ENCODE measurements around the gene OR10H4.
"Not testable (repeated sequence)": the region's sequence is repeated elsewhere in the genome, so short reads cannot be mapped to it uniquely, and the experiment has no call there.

The OR10H4 gene, protein sequence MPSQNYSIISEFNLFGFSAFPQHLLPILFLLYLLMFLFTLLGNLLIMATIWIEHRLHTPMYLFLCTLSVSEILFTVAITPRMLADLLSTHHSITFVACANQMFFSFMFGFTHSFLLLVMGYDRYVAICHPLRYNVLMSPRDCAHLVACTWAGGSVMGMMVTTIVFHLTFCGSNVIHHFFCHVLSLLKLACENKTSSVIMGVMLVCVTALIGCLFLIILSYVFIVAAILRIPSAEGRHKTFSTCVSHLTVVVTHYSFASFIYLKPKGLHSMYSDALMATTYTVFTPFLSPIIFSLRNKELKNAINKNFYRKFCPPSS

DNA sequence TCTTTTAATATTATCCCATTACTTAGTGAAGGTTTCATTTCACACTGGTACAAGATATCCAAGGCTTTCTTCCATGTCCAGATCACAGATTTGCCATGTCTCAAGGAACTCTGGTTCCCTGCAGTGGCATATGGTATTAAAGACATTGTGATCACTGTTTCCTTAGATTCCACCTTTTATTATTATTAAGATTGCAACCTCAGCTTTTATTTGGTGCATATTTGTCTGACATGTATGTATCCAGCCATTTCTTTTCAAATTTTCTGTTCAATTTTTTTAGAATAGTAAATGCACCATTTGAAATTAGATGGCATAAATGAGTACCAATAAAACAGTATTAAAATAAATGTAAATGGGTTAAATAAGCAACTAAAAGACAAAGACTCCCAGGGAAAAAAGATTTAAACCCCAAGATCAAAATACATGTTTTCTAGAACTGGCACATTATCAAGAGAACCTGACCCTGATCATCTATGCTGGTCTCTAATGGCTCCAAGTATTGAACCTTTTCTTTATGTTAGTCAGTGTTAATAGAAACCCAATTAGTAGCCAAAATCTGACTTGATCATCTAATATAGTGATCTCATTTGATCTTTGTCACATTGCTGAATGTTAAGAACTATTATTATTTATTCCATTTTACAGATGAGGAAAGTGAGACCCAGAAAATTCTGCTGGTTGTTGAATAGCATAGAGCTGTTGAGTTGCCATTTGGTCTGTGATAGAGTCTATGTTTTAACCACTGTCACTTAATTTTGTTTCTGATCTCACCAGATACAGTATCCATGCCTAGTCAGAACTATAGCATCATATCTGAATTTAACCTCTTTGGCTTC, at the start of gene OR10H4:
OR10H4 (plus strand) TSS at position 786 of the 836 bp plus-strand sequence; CDS start at position 786, 0 bp downstream.
- no peak for ATAC-seq
- TF ChIP-seq ZFP30 (CRISPR knock-in tag; IDR thresholded peaks at IDR 0.05): no peak
- TF ChIP-seq CSRNP3 (CRISPR knock-in tag; IDR thresholded peaks at IDR 0.05): no peak
- TF ChIP-seq, protein P1, sequence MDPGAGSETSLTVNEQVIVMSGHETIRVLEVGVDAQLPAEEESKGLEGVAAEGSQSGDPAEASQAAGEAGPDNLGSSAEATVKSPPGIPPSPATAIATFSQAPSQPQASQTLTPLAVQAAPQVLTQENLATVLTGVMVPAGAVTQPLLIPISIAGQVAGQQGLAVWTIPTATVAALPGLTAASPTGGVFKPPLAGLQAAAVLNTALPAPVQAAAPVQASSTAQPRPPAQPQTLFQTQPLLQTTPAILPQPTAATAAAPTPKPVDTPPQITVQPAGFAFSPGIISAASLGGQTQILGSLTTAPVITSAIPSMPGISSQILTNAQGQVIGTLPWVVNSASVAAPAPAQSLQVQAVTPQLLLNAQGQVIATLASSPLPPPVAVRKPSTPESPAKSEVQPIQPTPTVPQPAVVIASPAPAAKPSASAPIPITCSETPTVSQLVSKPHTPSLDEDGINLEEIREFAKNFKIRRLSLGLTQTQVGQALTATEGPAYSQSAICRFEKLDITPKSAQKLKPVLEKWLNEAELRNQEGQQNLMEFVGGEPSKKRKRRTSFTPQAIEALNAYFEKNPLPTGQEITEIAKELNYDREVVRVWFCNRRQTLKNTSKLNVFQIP (CRISPR knock-in tag; IDR thresholded peaks at IDR 0.05; ENCODE audit: borderline replicate concordance, low read depth): no peak
- no peak for TF ChIP-seq TOX (CRISPR knock-in tag; IDR thresholded peaks at IDR 0.05; ENCODE audit: borderline replicate concordance)
- no peak for TF ChIP-seq SNAI2 (CRISPR knock-in tag; IDR thresholded peaks at IDR 0.05)
- no peak for TF ChIP-seq CREB5 (CRISPR knock-in tag; IDR thresholded peaks at IDR 0.05; ENCODE audit: low read depth)
- no peak for TF ChIP-seq ZNF8 (CRISPR knock-in tag; IDR thresholded peaks at IDR 0.05)
- no peak for TF ChIP-seq OSR1 (CRISPR knock-in tag; IDR thresholded peaks at IDR 0.05)
- TF ChIP-seq, protein P2, sequence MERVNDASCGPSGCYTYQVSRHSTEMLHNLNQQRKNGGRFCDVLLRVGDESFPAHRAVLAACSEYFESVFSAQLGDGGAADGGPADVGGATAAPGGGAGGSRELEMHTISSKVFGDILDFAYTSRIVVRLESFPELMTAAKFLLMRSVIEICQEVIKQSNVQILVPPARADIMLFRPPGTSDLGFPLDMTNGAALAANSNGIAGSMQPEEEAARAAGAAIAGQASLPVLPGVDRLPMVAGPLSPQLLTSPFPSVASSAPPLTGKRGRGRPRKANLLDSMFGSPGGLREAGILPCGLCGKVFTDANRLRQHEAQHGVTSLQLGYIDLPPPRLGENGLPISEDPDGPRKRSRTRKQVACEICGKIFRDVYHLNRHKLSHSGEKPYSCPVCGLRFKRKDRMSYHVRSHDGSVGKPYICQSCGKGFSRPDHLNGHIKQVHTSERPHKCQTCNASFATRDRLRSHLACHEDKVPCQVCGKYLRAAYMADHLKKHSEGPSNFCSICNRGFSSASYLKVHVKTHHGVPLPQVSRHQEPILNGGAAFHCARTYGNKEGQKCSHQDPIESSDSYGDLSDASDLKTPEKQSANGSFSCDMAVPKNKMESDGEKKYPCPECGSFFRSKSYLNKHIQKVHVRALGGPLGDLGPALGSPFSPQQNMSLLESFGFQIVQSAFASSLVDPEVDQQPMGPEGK (CRISPR knock-in tag; IDR thresholded peaks at IDR 0.05; ENCODE audit: borderline replicate concordance): no peak

DNA sequence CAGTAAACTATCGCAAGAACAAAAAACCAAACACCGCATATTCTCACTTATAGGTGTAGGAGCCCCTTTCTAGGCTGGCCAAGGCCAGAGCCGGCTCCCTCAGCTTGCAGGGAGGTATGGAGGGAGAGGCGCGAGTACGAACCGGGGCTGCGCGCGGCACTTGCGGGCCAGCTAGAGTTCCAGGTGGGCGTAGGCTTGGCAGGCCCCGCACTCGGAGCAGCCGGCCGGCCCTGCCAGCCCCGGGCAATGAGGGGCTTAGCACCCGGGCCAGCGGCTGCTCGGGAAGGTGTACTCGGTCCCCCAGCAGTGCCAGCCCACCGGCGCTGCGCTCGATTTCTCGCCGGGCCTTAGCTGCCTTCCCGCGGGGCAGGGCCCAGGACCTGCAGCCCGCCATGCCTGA, 49.2 kb upstream of the OR10H4 start:
- ATAC-seq: not testable (repeated sequence)

- ATAC-seq: not testable (repeated sequence)
Measured at GRCh38 chr19:15900032-15900431, 48.8 kb upstream of the OR10H4 start.

- TF ChIP-seq SNAI2 (CRISPR knock-in tag; IDR thresholded peaks at IDR 0.05): no peak
- no peak for ATAC-seq
Measured at GRCh38 chr19:15900504-15900903, 48.3 kb upstream of the OR10H4 start.

DNA sequence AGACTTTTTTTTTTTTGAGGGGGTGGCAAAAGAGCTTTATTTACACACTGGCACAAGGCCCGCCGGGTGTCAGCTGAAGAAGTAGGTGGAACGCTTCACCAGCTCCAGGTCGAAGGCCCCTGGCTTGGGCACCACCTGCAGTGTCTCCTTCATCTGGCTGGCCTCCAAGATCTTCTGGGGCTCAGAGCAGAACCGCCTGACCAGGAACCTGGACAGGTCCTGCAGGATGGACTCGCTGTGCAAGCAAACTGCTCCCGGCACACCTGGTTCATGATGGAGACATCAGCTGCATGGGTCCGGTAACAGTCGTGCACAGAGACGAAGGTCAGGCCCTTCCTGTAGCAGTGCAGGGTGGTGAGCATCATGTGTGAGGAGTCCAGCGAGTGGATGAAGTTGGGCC, 46.6 kb upstream of the OR10H4 start:
- TF ChIP-seq ZNF8 (CRISPR knock-in tag; IDR thresholded peaks at IDR 0.05): no peak
- TF ChIP-seq TCF4 (CRISPR knock-in tag; IDR thresholded peaks at IDR 0.05; ENCODE audit: borderline replicate concordance): no peak
- ATAC-seq: no peak

- not testable (repeated sequence) for ATAC-seq
Measured at GRCh38 chr19:15902898-15903297, 45.9 kb upstream of the OR10H4 start.

- no peak for TF ChIP-seq ZNF70 (CRISPR knock-in tag; IDR thresholded peaks at IDR 0.05)
- no peak for TF ChIP-seq ZNF565 (CRISPR knock-in tag; conservative IDR thresholded peaks at IDR 0.05; ENCODE audit: low read depth)
- no peak for TF ChIP-seq ZNF8 (CRISPR knock-in tag; IDR thresholded peaks at IDR 0.05)
- TF ChIP-seq PPARA (CRISPR knock-in tag; IDR thresholded peaks at IDR 0.05; ENCODE audit: borderline replicate concordance): no peak
- no peak for TF ChIP-seq ESRRG (CRISPR knock-in tag; IDR thresholded peaks at IDR 0.05)
- TF ChIP-seq ZC3H10 (CRISPR knock-in tag; IDR thresholded peaks at IDR 0.05): no peak
- no peak for TF ChIP-seq ZFP30 (CRISPR knock-in tag; IDR thresholded peaks at IDR 0.05)
- TF ChIP-seq ZFP3 (CRISPR knock-in tag; IDR thresholded peaks at IDR 0.05): no peak
- TF ChIP-seq RARB (CRISPR knock-in tag; IDR thresholded peaks at IDR 0.05): no peak
- TF ChIP-seq CSDC2 (CRISPR knock-in tag; IDR thresholded peaks at IDR 0.05): no peak
- no peak for TF ChIP-seq TSHZ2 (CRISPR knock-in tag; IDR thresholded peaks at IDR 0.05)
- no peak for TF ChIP-seq TOX (CRISPR knock-in tag; IDR thresholded peaks at IDR 0.05; ENCODE audit: borderline replicate concordance)
- ATAC-seq: no peak
Measured at GRCh38 chr19:15905026-15905425, 43.8 kb upstream of the OR10H4 start.
